Measurements from ENCODE around the gene LTA.

The LTA gene

GRCh38 chr6:31607317-31607716 is 35.2 kb downstream of the LTA start:
- H3K9me3 ChIP-seq (ENCODE audit: insufficient read depth, low read depth, low read length) = no peaks in the 10 kb centered on the region
- H3K4me1 ChIP-seq (ENCODE audit: insufficient read depth, low read length) = no peaks in the 10 kb centered on the region
- WGBS = 73% methylated on average over 1 of the region's 1 CpG
- no peak overlapping the region for H3K9ac ChIP-seq (ENCODE audit: low read depth, low read length)
- no peak overlapping the region for H3K27ac ChIP-seq (ENCODE audit: low read depth, low read length)
- no peaks in the 10 kb centered on the region for H3K36me3 ChIP-seq (ENCODE audit: insufficient read depth, low read length)
- H3K27me3 ChIP-seq (ENCODE audit: insufficient read depth, low read length) = no peaks in the 10 kb centered on the region
- H3K4me3 ChIP-seq (ENCODE audit: low read length) = no peak overlapping the region

- 85% methylated on average over 8 of the region's 8 CpGs for WGBS
- Histone ChIP-seq H3K9ac (ENCODE audit: low read depth, low read length) (no peak overlapping the region), H3K4me3 (ENCODE audit: low read length) (no peak overlapping the region), H3K36me3 (ENCODE audit: insufficient read depth, low read length) (no peaks in the 10 kb centered on the region), H3K27me3 (ENCODE audit: insufficient read depth, low read length) (no peaks in the 10 kb centered on the region), H3K9me3 (ENCODE audit: insufficient read depth, low read depth, low read length) (no peaks in the 10 kb centered on the region), H3K4me1 (ENCODE audit: insufficient read depth, low read length) (peaks cover under 1% of the 10 kb centered on the region; the same call in 1 of the 2 replicates), H3K27ac (ENCODE audit: low read depth, low read length) (no peak overlapping the region)
These were observed 37.7 kb downstream of the LTA start for GRCh38 chr6:31609519-31610406.

- H3K36me3 ChIP-seq (ENCODE audit: insufficient read depth, low read length) = no peaks in the 10 kb centered on the region
- peaks cover 10% of the 10 kb centered on the region; the same call in 1 of the 2 replicates for H3K4me1 ChIP-seq (ENCODE audit: insufficient read depth, low read length)
- H3K4me3 ChIP-seq (ENCODE audit: low read length) = no peak overlapping the region
- no peaks in the 10 kb centered on the region for H3K9me3 ChIP-seq (ENCODE audit: insufficient read depth, low read depth, low read length)
- H3K27me3 ChIP-seq (ENCODE audit: insufficient read depth, low read length) = no peaks in the 10 kb centered on the region
- H3K9ac ChIP-seq (ENCODE audit: low read depth, low read length) = no peak overlapping the region
- WGBS = 93% methylated on average over 4 of the region's 4 CpGs
- H3K27ac ChIP-seq (ENCODE audit: low read depth, low read length) = no peak overlapping the region
These were observed 38.9 kb downstream of the LTA start for GRCh38 chr6:31610968-31611367.

GRCh38 chr6:31614075-31614619 is 42.1 kb downstream of the LTA start:
- Histone ChIP-seq H3K4me3 (ENCODE audit: low read length) (no peak overlapping the region), H3K27me3 (ENCODE audit: insufficient read depth, low read length) (no peaks in the 10 kb centered on the region), H3K9me3 (ENCODE audit: insufficient read depth, low read depth, low read length) (no peaks in the 10 kb centered on the region), H3K4me1 (ENCODE audit: insufficient read depth, low read length) (peaks cover 10% of the 10 kb centered on the region; the same call in 1 of the 2 replicates), H3K27ac (ENCODE audit: low read depth, low read length) (no peak overlapping the region), H3K36me3 (ENCODE audit: insufficient read depth, low read length) (no peaks in the 10 kb centered on the region), H3K9ac (ENCODE audit: low read depth, low read length) (no peak overlapping the region)
- 90% methylated on average over 8 of the region's 8 CpGs for WGBS

GRCh38 chr6:31614684-31615578 is 42.8 kb downstream of the LTA start, which contains the start of gene AIF1:
AIF1 (plus strand) TSS chr6:31615234; CDS start chr6:31615330, 96 bp downstream.
- no peaks in the 10 kb centered on the region for H3K27me3 ChIP-seq (ENCODE audit: insufficient read depth, low read length)
- H3K4me1 ChIP-seq (ENCODE audit: insufficient read depth, low read length) = peaks cover 10% of the 10 kb centered on the region; the same call in 1 of the 2 replicates
- H3K9ac ChIP-seq (ENCODE audit: low read depth, low read length) = 0 out of 2 replicates have a peak within 1 kb of the TSS, but pooled peaks have one; percentile 36
- H3K27ac ChIP-seq (ENCODE audit: low read depth, low read length) = no peak within 1 kb of the TSS
- no peaks in the 10 kb centered on the region for H3K36me3 ChIP-seq (ENCODE audit: insufficient read depth, low read length)
- 80% methylated on average over 5 of the region's 6 CpGs for WGBS
- H3K4me3 ChIP-seq (ENCODE audit: low read length) = no peak within 1 kb of the TSS
- no peaks in the 10 kb centered on the region for H3K9me3 ChIP-seq (ENCODE audit: insufficient read depth, low read depth, low read length)

- Histone ChIP-seq H3K4me3 (ENCODE audit: low read length) (no peak overlapping the region), H3K36me3 (ENCODE audit: insufficient read depth, low read length) (no peaks in the 10 kb centered on the region), H3K4me1 (ENCODE audit: insufficient read depth, low read length) (peaks cover 10% of the 10 kb centered on the region; the same call in 1 of the 2 replicates), H3K9me3 (ENCODE audit: insufficient read depth, low read depth, low read length) (no peaks in the 10 kb centered on the region), H3K9ac (ENCODE audit: low read depth, low read length) (0 out of 2 replicates have a peak overlapping the region, but pooled peaks have one; percentile 32), H3K27ac (ENCODE audit: low read depth, low read length) (no peak overlapping the region), H3K27me3 (ENCODE audit: insufficient read depth, low read length) (no peaks in the 10 kb centered on the region)
- WGBS = 72% methylated on average over 7 of the region's 7 CpGs
These were observed 43.7 kb downstream of the LTA start for GRCh38 chr6:31615748-31616147.

GRCh38 chr6:31617010-31617409 is 44.9 kb downstream of the LTA start:
- H3K9ac ChIP-seq (ENCODE audit: low read depth, low read length) = no peak overlapping the region
- H3K27ac ChIP-seq (ENCODE audit: low read depth, low read length) = no peak overlapping the region
- WGBS = 91% methylated on average over 2 of the region's 2 CpGs
- no peaks in the 10 kb centered on the region for H3K27me3 ChIP-seq (ENCODE audit: insufficient read depth, low read length)
- H3K9me3 ChIP-seq (ENCODE audit: insufficient read depth, low read depth, low read length) = no peaks in the 10 kb centered on the region
- peaks cover 7% of the 10 kb centered on the region for H3K36me3 ChIP-seq (ENCODE audit: insufficient read depth, low read length)
- peaks cover 15% of the 10 kb centered on the region; the same call in 1 of the 2 replicates for H3K4me1 ChIP-seq (ENCODE audit: insufficient read depth, low read length)
- H3K4me3 ChIP-seq (ENCODE audit: low read length) = no peak overlapping the region

GRCh38 chr6:31619805-31620585 is 47.9 kb downstream of the LTA start:
- no peaks in the 10 kb centered on the region for H3K27me3 ChIP-seq (ENCODE audit: insufficient read depth, low read length)
- peaks cover 36% of the 10 kb centered on the region for H3K36me3 ChIP-seq (ENCODE audit: insufficient read depth, low read length)
- peaks cover 20% of the 10 kb centered on the region; the same call in 1 of the 2 replicates for H3K4me1 ChIP-seq (ENCODE audit: insufficient read depth, low read length)
- H3K4me3 ChIP-seq (ENCODE audit: low read length) = peak overlapping the region; percentile 88
- no peaks in the 10 kb centered on the region for H3K9me3 ChIP-seq (ENCODE audit: insufficient read depth, low read depth, low read length)
- peak overlapping the region; percentile 95 for H3K9ac ChIP-seq (ENCODE audit: low read depth, low read length)
- WGBS = under 1% methylated on average over 50 of the region's 50 CpGs
- peak overlapping the region; percentile 100 for H3K27ac ChIP-seq (ENCODE audit: low read depth, low read length)

GRCh38 chr6:31620586-31621319 is 48.7 kb downstream of the LTA start, which contains the start of gene PRRC2A:
PRRC2A (plus strand) TSS chr6:31620715; CDS start chr6:31622790, 2,075 bp downstream.
- Histone ChIP-seq H3K4me1 (ENCODE audit: insufficient read depth, low read length) (peaks cover 13% of the 10 kb centered on the region; the same call in 1 of the 2 replicates), H3K27ac (ENCODE audit: low read depth, low read length) (peak within 1 kb of the TSS; percentile 100), H3K36me3 (ENCODE audit: insufficient read depth, low read length) (peaks cover 44% of the 10 kb centered on the region), H3K9ac (ENCODE audit: low read depth, low read length) (peak within 1 kb of the TSS; percentile 97), H3K9me3 (ENCODE audit: insufficient read depth, low read depth, low read length) (no peaks in the 10 kb centered on the region), H3K27me3 (ENCODE audit: insufficient read depth, low read length) (no peaks in the 10 kb centered on the region), H3K4me3 (ENCODE audit: low read length) (peak within 1 kb of the TSS; percentile 94)
- under 1% methylated on average over 66 of the region's 67 CpGs for WGBS

All from HUES64 (cell line).